ENCODE data around the gene UBAP2L. TPM values are rescaled to one million over a fixed set of nuclear protein-coding genes. Genes with fewer than 3 reads are reported as not detected.
"Not testable (repeated sequence)": the region's sequence is repeated elsewhere in the genome, so short reads cannot be mapped to it uniquely, and the experiment has no call there.

The UBAP2L gene
- total RNA-seq, 1 donor from 2014 or later = 90.2 TPM

DNA sequence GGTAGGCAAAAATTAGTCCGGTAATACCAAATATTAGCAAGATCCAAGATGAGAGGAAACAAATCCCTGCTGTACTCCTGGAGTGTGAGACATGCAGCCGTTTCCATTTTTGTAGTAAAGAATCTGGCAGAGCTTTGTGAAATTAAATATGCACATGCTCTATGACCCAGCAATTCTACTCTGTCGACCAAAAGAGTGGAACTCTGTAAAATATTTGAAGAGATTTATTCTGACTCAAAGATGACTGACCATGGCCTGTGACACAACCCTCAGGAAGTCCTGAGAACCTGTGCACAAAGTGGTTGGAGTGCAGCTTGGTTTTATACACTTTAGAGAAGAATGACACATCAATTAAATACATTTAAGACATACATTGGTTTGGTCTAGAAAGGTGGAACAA lies 67.9 kb downstream of the UBAP2L start:
- ATAC-seq = no peak
- no peak for DNase-seq (ENCODE audit: missing footprints)
- intact Hi-C loops (cut with DNase I) = no loop called here

DNA sequence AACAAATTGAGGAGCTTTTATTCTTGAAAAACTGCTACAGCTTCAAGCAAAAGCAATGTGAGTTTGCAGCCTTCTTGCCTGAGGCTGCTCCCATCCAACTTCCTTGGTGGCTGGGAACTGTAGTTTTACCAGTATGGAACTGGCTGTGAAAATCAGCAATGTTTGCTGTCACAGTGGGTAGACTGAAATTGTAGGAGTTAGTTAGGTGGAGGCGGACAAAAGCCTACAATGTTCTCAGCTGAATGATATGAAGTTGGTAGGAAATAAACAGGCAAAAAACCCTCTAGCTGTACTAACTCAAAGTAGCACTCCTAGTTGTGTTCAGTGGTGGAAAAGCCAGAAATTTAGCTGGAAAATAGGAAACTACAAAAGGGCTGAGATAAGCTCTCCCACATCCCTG lies 70.2 kb downstream of the UBAP2L start:
- ATAC-seq = no peak
- no peak for DNase-seq (ENCODE audit: missing footprints)
- intact Hi-C loops (cut with DNase I) = no loop called here

DNA sequence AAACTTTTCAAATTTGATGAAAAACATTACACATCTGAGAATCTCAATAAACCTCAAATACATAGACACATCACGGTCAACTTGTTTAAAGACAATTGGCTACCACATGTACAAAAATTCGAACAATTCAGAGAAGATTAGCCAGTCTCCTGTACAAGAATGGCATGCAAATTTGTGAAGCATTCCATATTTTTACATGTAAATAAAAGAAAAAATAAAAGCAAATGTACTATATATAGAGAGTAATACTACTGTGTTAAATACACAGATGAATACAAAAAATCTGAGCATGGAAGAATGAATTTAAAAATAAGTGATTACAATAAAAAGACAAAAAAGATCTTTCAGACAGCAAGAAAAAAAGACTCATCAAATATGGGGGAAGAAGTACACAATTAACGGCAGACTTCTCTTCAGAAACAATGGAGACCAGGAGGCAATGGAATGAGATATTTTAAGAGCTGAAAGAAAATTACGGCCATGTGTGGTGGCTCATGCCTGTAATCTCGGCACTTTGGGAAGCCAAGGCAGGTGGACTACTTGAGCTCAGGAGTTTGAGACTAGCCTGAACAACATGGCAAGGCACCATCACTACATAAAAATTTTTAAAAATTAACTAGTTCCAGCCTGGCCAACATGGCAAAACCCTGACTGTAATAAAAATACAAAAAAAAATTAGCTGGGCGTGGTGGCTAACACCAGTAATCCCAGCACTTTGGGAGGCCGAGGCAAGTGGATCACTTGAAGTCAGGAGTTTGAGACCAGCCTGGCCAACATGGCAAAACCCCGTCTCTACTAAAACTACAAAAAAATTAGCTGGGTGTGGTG lies 74.9 kb downstream of the UBAP2L start:
- intact Hi-C loops (cut with DNase I) = no loop called here
- DNase-seq (ENCODE audit: missing footprints) = no peak
- no peak for ATAC-seq

DNA sequence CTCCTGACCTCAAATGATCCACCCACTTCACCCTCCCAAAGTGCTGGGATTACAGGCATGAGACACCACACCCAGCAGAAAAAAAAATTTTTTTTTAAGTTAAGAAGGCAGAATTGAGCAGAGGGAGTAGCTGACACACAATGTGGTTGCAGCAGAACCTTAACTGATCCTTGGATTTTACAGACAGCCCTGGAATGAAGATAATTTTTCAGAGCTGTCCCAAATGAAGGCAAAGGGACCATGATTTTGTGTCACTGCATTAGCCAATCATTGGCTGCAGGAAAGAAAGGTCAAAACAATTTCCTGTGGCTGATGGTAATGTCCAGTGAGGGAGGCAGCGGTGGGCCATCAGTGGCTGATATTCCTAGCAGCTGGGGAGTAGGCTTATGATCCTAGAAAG lies 80.8 kb downstream of the UBAP2L start:
- intact Hi-C loops (cut with DNase I) = no loop called here
- ATAC-seq (no peak), DNase-seq (ENCODE audit: missing footprints) (no peak)

DNA sequence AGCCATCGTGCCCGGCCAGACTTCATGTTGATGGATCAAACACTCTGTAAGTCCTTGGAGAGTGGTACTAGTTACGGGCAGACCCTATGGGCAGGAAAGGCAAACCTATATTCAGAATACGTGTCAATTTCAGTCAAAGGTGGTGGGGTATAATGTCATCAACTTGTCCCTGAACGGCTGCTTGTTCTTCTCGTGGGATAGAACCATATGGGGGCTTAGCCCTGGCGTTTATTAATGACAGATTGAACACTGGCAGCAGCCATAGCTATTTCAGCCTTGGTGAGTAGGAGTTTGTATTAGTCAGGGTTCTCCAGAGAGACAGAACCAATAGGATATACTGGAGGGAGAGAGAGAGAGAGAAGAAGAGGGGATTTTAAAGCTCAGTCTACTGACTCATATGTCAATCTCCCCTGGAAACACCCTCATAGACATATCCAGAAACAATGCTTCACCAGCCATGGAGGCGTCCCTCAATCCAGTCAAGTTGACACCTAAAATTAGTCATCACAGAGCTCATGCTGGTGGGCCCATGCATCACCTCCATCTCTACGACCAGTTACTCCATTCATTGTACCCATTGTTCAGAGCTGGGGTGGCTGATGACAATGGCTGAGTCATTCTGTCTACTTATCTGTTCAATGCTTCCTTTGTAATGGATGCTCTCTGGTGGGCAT lies 84.0 kb downstream of the UBAP2L start:
- intact Hi-C loops (cut with DNase I) = no loop called here
- DNase-seq (ENCODE audit: missing footprints) (no peak), ATAC-seq (no peak)

DNA sequence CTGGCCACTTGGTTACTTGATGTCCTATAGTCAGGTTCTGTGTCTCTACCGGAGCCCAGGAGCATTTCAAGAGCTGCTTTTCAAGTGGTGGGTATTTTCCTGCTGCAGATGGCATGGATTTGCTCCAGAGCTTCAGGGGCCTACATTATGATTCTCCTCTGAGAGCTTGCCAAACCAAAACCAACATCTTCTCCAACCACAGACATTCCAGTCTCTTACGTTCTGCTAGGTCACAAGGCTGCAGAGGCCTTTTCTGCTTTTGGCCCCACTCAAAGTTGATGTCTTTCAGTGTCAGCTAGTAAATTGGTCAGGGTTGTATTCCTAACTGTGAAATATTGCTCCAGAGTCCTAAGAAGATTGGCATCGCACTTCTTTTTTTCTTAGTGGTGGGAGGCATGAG lies 85.4 kb downstream of the UBAP2L start:
- intact Hi-C loops (cut with DNase I) = no loop called here
- ATAC-seq (no peak), DNase-seq (ENCODE audit: missing footprints) (no peak)

DNA sequence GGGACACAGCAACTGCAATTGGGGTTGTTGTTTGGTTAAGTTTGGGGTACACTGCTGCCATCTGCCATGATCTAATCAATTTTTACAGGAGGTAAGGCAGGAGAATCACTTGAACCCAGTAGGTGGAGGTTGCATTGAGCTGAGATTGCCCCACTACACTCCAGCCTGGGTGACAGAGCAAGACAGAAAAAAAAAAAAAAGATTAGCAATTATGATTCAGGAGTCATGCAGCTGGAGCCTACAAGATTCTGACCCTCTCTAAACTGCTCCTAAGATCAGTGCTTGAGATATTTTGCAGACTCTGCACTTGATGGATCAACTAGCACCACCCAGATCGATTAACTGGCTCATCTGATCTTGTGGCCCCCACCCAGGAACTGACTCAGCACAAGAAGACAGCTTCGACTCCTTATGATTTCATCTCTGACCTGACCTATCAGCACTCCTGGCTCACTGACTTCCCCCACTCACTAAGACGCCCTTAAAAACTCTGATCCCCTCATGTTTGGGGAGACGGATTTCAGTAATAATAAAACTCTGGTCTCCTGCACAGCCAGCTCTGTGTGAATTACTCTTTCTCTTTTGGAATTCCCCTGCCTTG lies 87.0 kb downstream of the UBAP2L start:
- DNase-seq (ENCODE audit: missing footprints); intact Hi-C loops (cut with DNase I); ATAC-seq: not testable (repeated sequence)

DNA sequence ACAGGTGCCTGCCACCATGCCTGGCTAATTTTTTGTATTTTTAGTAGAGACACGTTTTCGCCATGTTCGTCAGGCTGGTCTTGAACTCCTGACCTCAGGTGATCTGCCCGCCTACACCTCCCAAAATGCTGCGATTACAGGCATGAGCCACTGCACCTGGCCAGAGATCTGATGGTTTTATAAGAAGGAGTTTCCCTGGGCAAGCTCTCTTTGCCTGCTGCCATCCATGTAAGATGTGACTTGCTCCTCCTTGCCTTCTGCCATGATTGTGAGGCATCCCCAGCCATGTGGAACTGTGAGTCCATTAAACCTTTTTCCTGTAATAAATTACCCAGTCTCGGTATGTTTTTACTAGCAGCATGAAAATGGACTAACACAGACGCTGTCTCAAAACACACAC lies 88.4 kb downstream of the UBAP2L start:
- intact Hi-C loops (cut with DNase I); ATAC-seq; DNase-seq (ENCODE audit: missing footprints): not testable (repeated sequence)

DNA sequence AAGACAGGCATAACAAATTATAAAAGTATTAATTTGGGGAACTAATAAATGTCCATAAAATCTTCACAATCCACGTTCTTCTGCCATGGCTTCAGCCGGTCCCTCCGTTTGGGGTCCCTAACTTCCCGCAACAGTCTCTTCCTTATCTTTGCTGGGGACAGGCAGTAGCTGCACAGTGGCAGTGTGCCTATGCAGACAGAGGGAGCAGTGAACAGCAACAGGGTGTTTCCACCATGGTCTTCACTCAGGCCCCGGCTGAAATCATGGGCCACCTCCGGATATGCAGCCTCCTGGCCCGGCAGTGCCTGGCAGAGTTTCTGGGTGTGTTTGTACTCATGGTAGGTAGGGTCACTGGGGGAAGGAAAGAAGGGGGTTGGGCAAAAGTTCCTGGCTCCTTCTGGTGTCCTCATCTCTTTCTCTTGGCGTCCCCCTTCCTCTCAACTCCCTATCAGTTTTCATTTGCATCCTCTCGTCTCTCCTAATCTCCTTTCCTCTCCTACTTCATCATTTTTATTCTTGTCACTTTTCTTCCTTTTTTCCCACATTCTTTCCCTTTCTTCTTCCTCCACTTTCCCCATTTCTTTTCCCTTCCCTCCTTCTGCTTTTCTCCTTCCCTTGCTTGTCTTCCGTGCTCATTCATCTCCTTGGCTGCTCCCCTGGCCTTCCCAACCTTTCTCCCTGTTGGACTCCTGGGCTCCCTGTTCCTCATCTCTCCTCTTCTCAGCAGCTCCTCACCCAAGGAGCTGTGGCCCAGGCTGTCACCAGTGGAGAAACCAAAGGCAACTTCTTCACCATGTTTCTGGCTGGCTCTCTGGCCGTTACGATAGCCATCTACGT lies 91.7 kb downstream of the UBAP2L start:
- intact Hi-C loops (cut with DNase I); DNase-seq (ENCODE audit: missing footprints); ATAC-seq: not testable (repeated sequence)

DNA sequence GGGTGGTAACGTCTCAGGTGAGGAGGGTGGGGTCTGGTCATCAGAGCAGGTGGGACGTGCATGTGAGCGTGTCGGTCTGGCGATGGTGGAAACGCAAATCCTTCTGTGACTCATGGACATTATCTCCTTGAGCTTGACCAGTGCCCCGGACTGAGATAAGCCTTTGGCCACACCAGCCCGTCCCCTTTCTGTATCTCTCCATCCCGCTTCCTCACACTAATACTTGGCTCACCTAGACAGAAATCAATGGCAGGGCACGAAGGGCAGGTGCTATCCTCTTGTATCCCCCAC lies 92.3 kb downstream of the UBAP2L start:
- no peak for DNase-seq (ENCODE audit: missing footprints)
- intact Hi-C loops (cut with DNase I) = no loop called here
- ATAC-seq = no peak

DNA sequence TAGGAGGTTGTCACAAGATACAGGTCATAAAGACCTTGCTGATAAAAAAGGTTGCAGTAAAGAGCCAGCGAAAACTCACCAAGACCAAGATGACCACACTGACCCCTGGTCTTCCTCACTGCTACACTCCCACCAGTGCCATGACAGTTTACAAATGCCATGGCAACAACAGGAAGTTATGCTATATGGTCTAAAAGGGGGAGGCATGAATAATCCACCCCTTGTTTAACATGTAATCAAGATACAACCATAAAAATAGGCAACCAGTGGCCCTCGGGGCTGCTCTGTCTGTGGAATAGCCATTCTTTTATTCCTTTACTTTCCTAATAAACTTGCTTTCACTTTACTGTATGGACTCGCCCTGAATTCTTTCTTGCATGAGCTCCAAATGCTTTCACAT lies 93.5 kb downstream of the UBAP2L start:
- DNase-seq (ENCODE audit: missing footprints); intact Hi-C loops (cut with DNase I); ATAC-seq: not testable (repeated sequence)

DNA sequence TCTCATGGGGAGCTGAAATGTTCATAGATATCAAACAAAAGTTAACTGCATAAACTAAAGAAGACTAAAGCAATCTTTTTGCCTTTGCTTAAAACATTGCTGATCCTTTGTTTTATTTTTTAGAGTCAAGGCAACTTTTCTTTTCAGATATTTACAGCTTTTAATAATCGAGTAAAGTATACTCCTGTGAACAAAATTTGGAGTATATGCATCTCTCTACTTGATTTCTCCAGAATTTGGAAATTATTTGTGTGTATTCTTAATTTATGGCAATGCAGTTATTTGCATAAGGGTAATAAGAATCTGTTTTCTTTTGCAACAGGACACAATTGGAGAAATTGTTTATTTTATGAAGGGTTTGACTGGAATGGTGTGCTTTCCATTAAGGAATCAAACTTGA lies 95.9 kb downstream of the UBAP2L start:
- DNase-seq (ENCODE audit: missing footprints) = no peak
- intact Hi-C loops (cut with DNase I) = no loop called here
- ATAC-seq = no peak

DNA sequence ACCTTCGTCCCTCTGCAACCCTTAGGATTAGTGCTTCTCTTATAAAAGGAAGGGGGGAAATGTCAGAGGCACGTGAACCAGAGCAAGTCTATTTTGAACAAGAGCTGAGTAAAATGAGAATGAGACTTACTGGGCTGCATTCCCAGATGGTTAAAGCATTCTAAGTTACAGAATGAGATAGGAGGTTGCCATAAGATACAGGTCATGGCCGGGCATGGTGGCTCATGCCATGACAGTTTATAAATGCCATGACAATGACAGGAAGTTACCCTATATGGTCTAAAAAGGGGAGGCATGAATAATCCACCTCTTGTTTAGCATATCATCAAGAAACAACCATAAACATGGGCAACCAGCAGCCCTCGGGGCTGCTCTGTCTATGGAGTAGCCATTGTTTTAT lies 97.6 kb downstream of the UBAP2L start:
- intact Hi-C loops (cut with DNase I) = no loop called here
- ATAC-seq (no peak), DNase-seq (ENCODE audit: missing footprints) (no peak)

Small RNA genes within 50 kb of the gene (microRNA-seq; reads per million reads assigned to microRNA genes)
- 2.5 reads per million for gene MIR190B

Other genes with a start within 250 kb of the UBAP2L start
- 76.8 TPM for gene JTB, start 243.3 kb upstream of the UBAP2L start, total RNA-seq
- gene RAB13, start 234.6 kb upstream of the UBAP2L start, total RNA-seq = 61.4 TPM
- 984 TPM for gene RPS27, start 230.2 kb upstream of the UBAP2L start, total RNA-seq
- 0.30 TPM for gene NUP210L, start 65.9 kb upstream of the UBAP2L start, total RNA-seq
- gene TPM3, start 28.9 kb upstream of the UBAP2L start, total RNA-seq = 102 TPM
- not detected for gene CFAP141, start 14.6 kb upstream of the UBAP2L start, total RNA-seq
- 184 TPM for gene HAX1, start 51.7 kb downstream of the UBAP2L start, total RNA-seq
- not detected for gene AQP10, start 100.1 kb downstream of the UBAP2L start, total RNA-seq
- gene ATP8B2, start 104.6 kb downstream of the UBAP2L start, total RNA-seq = 12.8 TPM
- 13.1 TPM for gene IL6R, start 184.4 kb downstream of the UBAP2L start, total RNA-seq

Data from Right ventricle myocardium inferior (tissue), 1 donor.